SKM-1 treated with dmso at 0.1 percent for 144 hours (cell line): ENCODE measurements around the gene TSPAN7.

Experiments
- DNase-seq: peaks from one replicate; lab custom pipeline; 2025; ENCODE audit not compliant: unreplicated experiment; lab: John Stamatoyannopoulos, UW

Gene TSPAN7

GRCh38 chrX:38639730-38640129 lies 78.4 kb downstream of the TSPAN7 start:
- DNase-seq = no peak

DNA sequence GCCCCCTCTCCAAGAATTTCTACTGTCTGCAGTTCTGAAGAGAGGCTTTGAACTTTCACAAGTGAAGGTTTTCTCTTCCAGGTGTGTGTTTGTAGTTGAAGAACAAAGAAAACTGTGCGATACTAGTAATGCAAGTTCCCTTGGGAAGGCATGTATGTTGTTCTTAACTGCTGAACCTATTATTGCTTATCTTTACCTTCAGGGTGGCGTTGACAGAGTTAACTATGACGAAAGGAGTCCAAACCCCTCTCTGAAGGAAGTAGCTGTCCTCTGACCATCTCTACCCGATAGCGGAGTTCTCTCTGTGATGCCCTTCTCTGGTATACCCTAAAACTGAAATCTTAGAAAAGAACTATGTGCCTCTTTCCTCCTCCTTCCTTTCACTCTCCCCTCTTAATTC lies 79.9 kb downstream of the TSPAN7 start:
- DNase-seq = no peak

GRCh38 chrX:38643903-38644302 lies 82.6 kb downstream of the TSPAN7 start:
- no peak for DNase-seq

DNA sequence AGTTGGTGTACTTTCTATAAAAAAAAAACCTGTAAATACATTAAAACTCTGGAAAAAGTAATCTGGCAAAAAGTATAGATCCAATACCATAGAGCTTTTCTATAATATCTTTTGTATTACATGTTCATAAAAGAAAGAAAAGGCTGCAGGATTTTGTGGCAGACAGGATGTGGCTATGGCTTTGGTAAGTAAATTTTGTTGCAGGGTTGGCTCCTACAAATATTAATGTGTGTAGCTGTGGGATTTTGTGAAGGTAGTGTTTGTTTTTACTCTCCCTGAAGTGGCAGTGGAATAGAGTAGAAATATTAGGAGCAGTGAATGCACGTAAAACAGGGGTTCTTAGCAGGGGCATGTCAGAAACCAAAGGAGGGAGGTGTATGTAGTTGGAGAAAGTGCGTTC lies 84.8 kb downstream of the TSPAN7 start:
- DNase-seq = no peak

- DNase-seq = no peak
These were observed 87.9 kb downstream of the TSPAN7 start for GRCh38 chrX:38649221-38649620.

DNA sequence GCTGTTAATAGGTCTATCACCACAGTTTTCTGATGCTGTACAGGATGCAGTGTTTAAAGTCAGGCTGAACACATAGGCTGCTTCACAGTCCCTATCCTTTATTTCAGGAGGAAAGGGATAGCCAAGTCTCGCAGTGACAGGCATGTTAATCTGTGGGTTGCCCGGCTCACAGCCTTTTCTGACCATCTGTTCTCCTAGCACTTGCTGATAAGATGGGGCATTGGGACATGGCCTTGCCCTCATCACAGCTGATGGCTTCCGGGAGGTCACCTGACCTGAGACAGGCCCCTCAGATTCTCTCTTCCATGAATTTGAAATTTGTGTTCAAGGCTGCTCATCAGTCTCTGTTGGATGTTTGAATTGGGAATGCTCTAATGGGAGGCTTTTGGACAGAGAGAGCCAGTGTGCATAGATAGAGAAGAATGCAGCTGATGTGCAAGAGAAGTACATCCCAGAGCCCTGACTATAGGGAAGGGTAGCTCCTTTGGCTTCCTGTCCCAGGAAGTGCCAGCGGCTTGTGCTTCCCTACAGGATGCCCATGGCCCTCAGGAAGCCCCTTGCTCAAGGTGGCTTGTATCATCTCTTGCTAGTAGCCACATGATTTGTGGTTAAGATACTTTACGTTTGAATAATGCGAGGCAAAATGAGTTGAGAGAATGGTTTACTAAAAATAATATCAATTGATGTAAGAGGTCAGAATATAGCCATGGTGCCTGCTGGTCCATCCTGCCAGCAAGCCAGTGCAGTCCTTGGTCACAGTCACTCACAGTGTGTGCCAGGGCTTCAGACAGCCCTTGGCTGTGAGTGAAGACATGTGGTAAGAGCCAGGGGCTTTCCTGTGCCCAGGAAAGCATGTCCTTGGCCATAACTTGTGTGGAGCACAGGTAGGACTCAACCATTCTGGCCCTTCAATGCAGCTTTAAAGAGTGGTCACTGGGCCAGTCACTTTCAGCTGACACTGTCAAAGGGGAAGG lies 88.6 kb downstream of the TSPAN7 start:
- DNase-seq = no peak

GRCh38 chrX:38651625-38652601 lies 90.6 kb downstream of the TSPAN7 start:
- no peak for DNase-seq

DNA sequence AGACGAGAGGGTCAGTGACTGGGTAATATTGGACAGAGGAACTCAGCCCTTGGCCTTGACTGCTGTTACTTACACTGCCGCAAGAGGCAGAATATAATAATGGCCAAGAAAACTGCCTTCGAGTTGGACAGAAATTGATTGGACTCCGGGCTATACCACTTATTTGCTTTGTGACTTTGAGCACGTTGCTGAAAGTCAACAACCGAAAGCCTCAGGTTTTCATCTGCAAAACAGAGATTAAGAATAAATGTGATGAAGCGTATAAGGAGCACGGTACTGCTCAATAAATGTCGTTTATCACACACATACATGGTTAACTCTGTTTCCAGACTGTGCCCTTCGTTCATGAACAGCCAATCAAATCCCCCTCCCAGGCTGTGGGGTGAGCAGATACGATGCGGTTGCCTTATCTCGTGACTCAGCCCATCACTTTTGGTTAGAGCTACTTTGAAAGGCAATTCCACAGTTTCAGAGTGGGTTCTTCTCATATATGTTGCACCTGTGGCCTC lies 91.6 kb downstream of the TSPAN7 start:
- DNase-seq = no peak

DNA sequence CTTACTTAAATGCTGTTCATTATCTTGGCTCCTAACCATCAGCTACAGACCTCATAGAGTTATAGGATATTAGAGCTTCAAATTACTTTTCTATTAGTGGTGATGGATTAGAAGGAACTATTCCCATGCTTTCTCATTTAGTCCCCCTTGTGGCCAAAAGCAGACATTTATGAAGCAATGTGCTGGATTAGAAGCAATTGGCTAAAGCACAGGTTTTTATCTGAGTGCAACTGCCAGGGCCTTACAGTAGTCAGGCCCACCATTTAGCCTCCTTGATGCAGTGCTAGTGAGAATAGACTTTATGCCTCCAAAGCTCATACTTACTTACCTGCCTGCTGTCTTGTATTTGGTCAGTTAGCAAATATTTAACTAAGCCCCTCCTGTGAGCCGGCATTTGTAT lies 93.0 kb downstream of the TSPAN7 start:
- no peak for DNase-seq

GRCh38 chrX:38656350-38656915 lies 95.1 kb downstream of the TSPAN7 start:
- no peak for DNase-seq

- no peak for DNase-seq
These were observed 96.2 kb downstream of the TSPAN7 start for GRCh38 chrX:38657562-38657961.

- DNase-seq = no peak
These were observed 99.2 kb downstream of the TSPAN7 start for GRCh38 chrX:38660395-38661102.

DNA sequence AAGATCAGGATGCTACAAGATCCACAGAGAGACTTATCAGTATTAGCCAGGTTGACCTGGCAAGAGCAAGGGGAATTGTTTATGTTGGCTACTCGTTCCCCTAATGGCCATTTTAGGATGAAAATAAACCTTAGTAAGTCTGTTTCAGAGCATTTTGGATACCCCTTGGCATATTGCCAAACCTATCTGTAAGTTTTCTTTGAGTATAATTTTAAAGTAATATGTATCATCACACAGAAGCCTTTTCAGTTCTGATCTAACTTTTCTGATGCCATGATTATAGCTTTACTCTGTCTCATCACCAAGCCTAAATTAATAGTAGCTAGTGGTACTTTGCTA lies 99.7 kb downstream of the TSPAN7 start:
- DNase-seq = no peak

- no peak for DNase-seq
These were observed 100.2 kb downstream of the TSPAN7 start for GRCh38 chrX:38661561-38661960.

GRCh38 chrX:38662640-38663039 lies 101.3 kb downstream of the TSPAN7 start:
- no peak for DNase-seq

DNA sequence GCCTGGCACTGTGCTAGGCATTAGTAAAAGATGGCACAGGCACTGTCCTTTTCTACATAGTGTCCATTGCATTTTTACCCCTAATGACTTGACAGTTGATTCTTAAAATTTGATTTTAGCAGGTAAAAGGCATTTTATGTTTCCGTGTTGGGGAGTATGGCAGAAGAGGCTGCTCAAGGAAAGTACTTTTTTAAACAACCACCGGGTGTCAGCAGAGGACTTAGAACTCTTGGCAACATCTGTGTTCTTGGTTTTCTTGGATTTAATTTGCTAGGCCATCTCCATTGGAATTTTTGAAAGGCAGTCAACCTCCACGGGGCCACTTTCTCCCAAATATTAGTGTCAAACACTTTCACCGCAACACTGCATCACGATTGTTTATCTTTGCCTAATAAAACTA lies 102.9 kb downstream of the TSPAN7 start:
- no peak for DNase-seq

DNA sequence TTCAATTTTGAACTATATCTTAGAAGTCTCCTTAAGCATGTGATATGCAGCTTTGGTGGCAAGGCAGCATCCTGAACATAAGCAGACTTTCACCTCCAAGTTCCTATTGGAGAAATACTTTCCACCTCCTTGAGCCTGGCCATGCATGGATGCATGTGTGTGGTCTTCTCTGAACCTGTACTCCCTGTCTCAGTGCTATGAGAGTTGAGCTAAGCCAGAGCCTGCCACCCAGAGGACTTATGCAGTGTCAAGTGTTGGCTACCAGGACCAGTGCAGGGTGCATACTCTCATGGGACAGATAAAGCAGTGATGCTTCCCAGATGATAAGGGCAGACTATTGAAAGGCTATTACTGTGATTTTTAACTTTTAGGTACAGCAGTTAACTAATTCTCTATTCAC lies 105.6 kb downstream of the TSPAN7 start:
- DNase-seq = no peak

DNA sequence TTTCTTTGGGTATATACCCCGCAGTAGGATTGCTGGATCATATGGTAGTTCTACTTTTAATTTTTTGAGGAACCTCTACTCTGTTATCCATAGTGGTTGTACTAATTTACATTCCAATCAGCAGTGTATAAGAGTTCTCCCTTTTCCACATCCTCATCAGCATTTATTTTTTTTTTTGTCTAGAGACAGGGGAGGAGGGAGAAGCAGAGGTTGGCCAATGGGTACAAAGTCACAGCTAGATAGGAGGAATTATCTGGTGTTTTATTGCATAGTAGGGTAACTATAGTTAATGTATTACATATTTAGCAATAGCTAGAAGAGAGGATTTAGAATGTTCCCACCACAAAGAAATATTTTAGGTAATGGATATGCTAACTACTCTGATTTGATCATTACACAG lies 107.4 kb downstream of the TSPAN7 start:
- DNase-seq = no peak

DNA sequence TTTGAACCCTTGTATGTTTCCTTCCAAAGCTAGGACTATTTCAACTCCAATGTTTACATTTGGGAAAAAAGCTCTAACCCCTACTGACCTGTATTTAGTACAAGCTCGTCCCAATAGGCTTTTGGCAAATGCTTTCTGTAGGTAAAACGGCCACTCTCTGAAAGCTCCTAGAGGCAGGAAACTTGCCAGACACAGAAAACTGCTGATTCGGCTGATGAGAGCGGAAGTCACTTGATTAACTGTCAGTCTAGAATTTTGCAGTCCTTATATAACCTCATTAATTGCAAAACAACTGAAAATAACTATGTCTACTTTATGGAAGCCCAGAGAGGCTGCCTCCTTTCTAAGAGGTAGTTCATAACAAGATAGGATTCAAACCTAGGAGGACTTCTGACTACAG lies 108.1 kb downstream of the TSPAN7 start:
- no peak for DNase-seq

DNA sequence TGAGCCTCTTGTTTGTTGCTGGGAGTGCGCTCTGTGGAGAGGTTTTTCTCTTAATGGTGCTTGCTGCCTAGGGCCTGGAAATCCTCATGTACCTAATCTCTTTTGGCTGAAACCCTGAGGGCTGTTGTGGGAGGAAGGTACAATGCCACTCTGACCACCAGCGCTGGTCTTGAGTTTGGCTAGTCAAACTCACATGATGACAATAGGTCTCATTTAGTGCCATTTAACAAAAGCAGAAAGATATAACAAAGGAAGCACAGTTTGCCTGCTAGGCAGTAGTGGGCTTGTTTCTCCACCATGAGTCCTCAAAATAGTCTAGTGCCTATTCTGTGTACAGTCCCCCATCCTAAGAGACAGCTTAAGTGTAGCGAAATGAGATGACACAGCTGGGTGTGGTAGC lies 111.3 kb downstream of the TSPAN7 start:
- DNase-seq = no peak

- no peak for DNase-seq
These were observed 114.5 kb downstream of the TSPAN7 start for GRCh38 chrX:38675856-38676255.
